Testis (tissue), 3 donors: ENCODE measurements around the gene PIK3R4. TPM values are rescaled to one million over a fixed set of nuclear protein-coding genes. Genes with fewer than 3 reads are reported as not detected.

Experiments used
- DNase-seq: peaks from one replicate; pipeline ENCODE4 v3.0.0-alpha.2; 2019
- H3K27ac ChIP-seq, 2 donors: fragments of 200-600 bp; sonication (generic); one replicate each; pipeline ENCODE4 v1.5.1; 2019
- H3K27me3 ChIP-seq: fragments of 200-600 bp; sonication (generic); one replicate; pipeline ENCODE4 v1.5.1; 2019
- H3K36me3 ChIP-seq: fragments of 200-600 bp; sonication (generic); one replicate; pipeline ENCODE4 v1.5.1; 2017; ENCODE audit warnings: low read depth; ENCODE audit errors: missing control alignments
- H3K4me1 ChIP-seq: fragments of 200-600 bp; sonication (generic); one replicate; pipeline ENCODE4 v1.5.1; 2019
- H3K4me3 ChIP-seq, 2 donors: fragments of 200-600 bp; sonication (generic); one replicate each; pipeline ENCODE4 v1.5.1; 2017 to 2019
- H3K9me3 ChIP-seq: fragments of 200-600 bp; sonication (generic); one replicate; pipeline ENCODE4 v1.5.1; 2017
- CTCF ChIP-seq, 3 experiments: fragments of 450-650 bp in 2 of 3; fragments of 200-600 bp in 1 of 3; sonication (generic) in 1 of 3; IDR thresholded peaks; one replicate each; pipeline ENCODE4 v1.5.1; 2016 to 2019; ENCODE audit warnings: antibody characterized with exemption in 3 of 3, mild to moderate bottlenecking in 2 of 3, moderate library complexity in 1 of 3
- POLR2A ChIP-seq: fragments of 450-650 bp; IDR thresholded peaks from one replicate; pipeline ENCODE4 v1.6.1; 2017; ENCODE audit warnings: antibody characterized with exemption, mild to moderate bottlenecking, moderate library complexity
- WGBS, 2 donors: methylation state at CpG; one replicate each; pipeline ENCODE4 v1.1.5; 2018; 5-methylcytosine and 5-hydroxymethylcytosine counted together
- intact Hi-C: fragments of 100-400 bp; cut with DNase I; formaldehyde crosslinking; loops from one replicate; pipeline ENCODE4 v1.15.1; 2023; ENCODE audit warnings: low total_unique reads
- polyA plus RNA-seq: library from polyadenylated mRNA; stranded (reverse); fragments of 350-450 nt; fragmentation: Illumina TruSeq; extraction: RNeasy Lipid Tissue Mini Kit (QIAGEN cat#74804); gene quantifications from one replicate; pipeline ENCODE4 v1.2.3, GENCODE V29; 2014; ENCODE audit warnings: low read depth, low replicate concordance; ENCODE audit not compliant: insufficient read depth
- total RNA-seq, 2 donors: library from RNA; depleted of rRNA; stranded (reverse); fragments of >200 nt; gene quantifications; one replicate each; pipeline ENCODE4 v1.2.3, GENCODE V29; 2016

PIK3R4 gene
- total and polyA plus RNA-seq, 3 donors from 2014 or later, result 35.0 to 56.1 (median 52.5) TPM

GRCh38 chr3:130679218-130679617 lies 67.4 kb downstream of the PIK3R4 start:
- H3K4me1 ChIP-seq, result no peaks in the 10 kb centered on the region
- no peak for TF ChIP-seq CTCF (IDR thresholded peaks at IDR 0.05)
- TF ChIP-seq POLR2A, result no peak
- intact Hi-C loops, result no loop called here
- no peak for DNase-seq
- H3K9me3 ChIP-seq, result no peaks in the 10 kb centered on the region
- WGBS, 2 donors, result 91 to 95% methylated on average over 7 of the region's 7 CpGs
- no peaks in the 10 kb centered on the region for H3K36me3 ChIP-seq
- no peak overlapping the region for H3K27ac ChIP-seq
- H3K27me3 ChIP-seq, result no peaks in the 10 kb centered on the region
- no peak overlapping the region for H3K4me3 ChIP-seq

- TF ChIP-seq CTCF (IDR thresholded peaks at IDR 0.05), result no peak
- Histone ChIP-seq H3K9me3 (no peaks in the 10 kb centered on the region), H3K36me3 (no peaks in the 10 kb centered on the region), H3K4me1 (no peaks in the 10 kb centered on the region), H3K27ac (no peak overlapping the region), H3K27me3 (no peaks in the 10 kb centered on the region), H3K4me3 (no peak overlapping the region)
- WGBS, 2 donors, result 68 to 81% methylated on average over 1 of the region's 1 CpG
- no peak for DNase-seq
- intact Hi-C loops, result no loop called here
These were observed 69.3 kb downstream of the PIK3R4 start for GRCh38 chr3:130677343-130677742.

GRCh38 chr3:130671545-130672312 lies 74.9 kb downstream of the PIK3R4 start:
- 84 to 88% methylated on average over 2 of the region's 2 CpGs for WGBS, 2 donors
- H3K27me3 ChIP-seq, result no peaks in the 10 kb centered on the region
- no peak for DNase-seq
- intact Hi-C loops, result no loop called here
- no peaks in the 10 kb centered on the region for H3K9me3 ChIP-seq
- H3K4me3 ChIP-seq, result no peak overlapping the region
- no peak overlapping the region for H3K27ac ChIP-seq
- no peaks in the 10 kb centered on the region for H3K4me1 ChIP-seq
- TF ChIP-seq CTCF (IDR thresholded peaks at IDR 0.05) (no peak), POLR2A (no peak)
- no peaks in the 10 kb centered on the region for H3K36me3 ChIP-seq

- no peaks in the 10 kb centered on the region for H3K9me3 ChIP-seq
- intact Hi-C loops, result no loop called here
- H3K4me1 ChIP-seq, result no peaks in the 10 kb centered on the region
- H3K4me3 ChIP-seq, result no peak overlapping the region
- no peak overlapping the region for H3K27ac ChIP-seq
- DNase-seq, result no peak
- TF ChIP-seq POLR2A (no peak), CTCF (IDR thresholded peaks at IDR 0.05) (no peak)
- H3K36me3 ChIP-seq, result no peaks in the 10 kb centered on the region
- H3K27me3 ChIP-seq, result no peaks in the 10 kb centered on the region
- whole genome bisulfite sequencing, 2 donors, result 83 to 89% methylated on average over 2 of the region's 2 CpGs
These were observed 76.9 kb downstream of the PIK3R4 start for GRCh38 chr3:130669740-130670139.

- intact Hi-C loops, result no loop called here
- no peaks in the 10 kb centered on the region for H3K36me3 ChIP-seq
- H3K27ac ChIP-seq, result no peak overlapping the region
- H3K4me3 ChIP-seq, result no peak overlapping the region
- no peaks in the 10 kb centered on the region for H3K9me3 ChIP-seq
- no peak for DNase-seq
- WGBS, 2 donors, result 63 to 71% methylated on average over 2 of the region's 2 CpGs
- TF ChIP-seq POLR2A, result no peak
- no peak for TF ChIP-seq CTCF (IDR thresholded peaks at IDR 0.05)
- H3K4me1 ChIP-seq, result no peaks in the 10 kb centered on the region
- H3K27me3 ChIP-seq, result no peaks in the 10 kb centered on the region
These were observed 83.5 kb downstream of the PIK3R4 start for GRCh38 chr3:130663092-130663491.
